Transverse colon (tissue), 4 donors: Measurements from ENCODE around the gene IL18R1. TPM values are rescaled to one million over a fixed set of nuclear protein-coding genes. Genes with fewer than 3 reads are reported as not detected.

Experiments used
- DNase-seq: peaks from one replicate; pipeline ENCODE4 v3.0.0-alpha.2; 2019
- H3K27ac ChIP-seq, 4 donors: fragments of 200-600 bp; sonication (generic); 2 replicates each; pipeline ENCODE4 v1.5.1; 2016 to 2018; ENCODE audit warnings: inconsistent platforms in 4 of 4
- H3K27me3 ChIP-seq: fragments of 200-600 bp; sonication (generic); 2 replicates; pipeline ENCODE4 v1.5.1; 2017; ENCODE audit warnings: inconsistent platforms
- H3K36me3 ChIP-seq, 4 donors: fragments of 200-600 bp; sonication (generic); 2 replicates each; pipeline ENCODE4 v1.5.1; 2017 to 2019; ENCODE audit warnings: inconsistent platforms in 4 of 4
- H3K4me1 ChIP-seq, 4 donors: fragments of 200-600 bp; sonication (generic); 2 replicates each; pipeline ENCODE4 v1.5.1; 2017 to 2020; ENCODE audit warnings: inconsistent platforms in 4 of 4
- H3K4me3 ChIP-seq, 4 donors: fragments of 200-600 bp; sonication (generic); 1 replicate in 1 of 4; 2 replicates in 3 of 4; pipeline versions ENCODE4 v1.5.1 to v1.6.1; 2017 to 2019; ENCODE audit warnings: inconsistent platforms in 4 of 4
- H3K9me3 ChIP-seq, 2 donors: fragments of 200-600 bp; sonication (generic); 2 replicates each; pipeline ENCODE4 v1.5.1; 2017 to 2019; ENCODE audit warnings: inconsistent platforms in 2 of 2
- CTCF ChIP-seq, 5 experiments: fragments of 200-600 bp in 3 of 5; fragments of 450-650 bp in 2 of 5; sonication (generic) in 3 of 5; IDR thresholded peaks; 1 replicate in 2 of 5; 2 replicates in 3 of 5; pipeline ENCODE4 v1.5.1; 2016 to 2017; ENCODE audit warnings: antibody characterized with exemption in 5 of 5, inconsistent platforms in 3 of 5, mild to moderate bottlenecking in 2 of 5, moderate library complexity in 1 of 5
- EP300 ChIP-seq: sonication (generic); formaldehyde crosslinking; IDR thresholded peaks from one replicate; pipeline ENCODE4 v1.6.1; 2017; ENCODE audit warnings: antibody characterized with exemption, low read depth
- POLR2A ChIP-seq: fragments of 450-650 bp; IDR thresholded peaks from one replicate; pipeline ENCODE4 v1.6.1; 2016; ENCODE audit warnings: antibody characterized with exemption, mild to moderate bottlenecking, moderate library complexity
- POLR2AphosphoS5 ChIP-seq, 3 donors: sonication (generic); formaldehyde crosslinking; IDR thresholded peaks; one replicate each; pipeline ENCODE4 v1.6.1; 2016; ENCODE audit warnings: antibody characterized with exemption in 3 of 3
- WGBS, 2 donors: methylation state at CpG; one replicate each; pipeline ENCODE4 v1.1.5; 2018; ENCODE audit warnings: low coverage in 1 of 2; 5-methylcytosine and 5-hydroxymethylcytosine counted together
- in situ Hi-C, 4 donors: fragments of 200-750 bp; cut with MboI; loops; one replicate each; pipeline versions ENCODE4 v1.15.0 to v1.15.1; 2017; ENCODE audit warnings: low sequenced_read_pairs in 3 of 4, low pct_ligation_motif_present in 1 of 4, low pct_unique_long_range_greater_than_20kb in 1 of 4
- intact Hi-C: fragments of 100-400 bp; cut with DNase I; formaldehyde crosslinking; loops from one replicate; pipeline ENCODE4 v1.15.1; 2023; ENCODE audit warnings: low total_unique reads
- total RNA-seq, 4 donors: library from RNA; depleted of rRNA; stranded (reverse); fragments of >200 nt; gene quantifications; one replicate each; pipeline ENCODE4 v1.1.0, GENCODE V29; 2016

IL18R1 gene
- total RNA-seq, 4 donors from 2014 or later, result 0.75 to 6.0 (median 2.8) TPM

- H3K4me3 ChIP-seq, result no peak overlapping the region
- no peaks in the 10 kb centered on the region for H3K9me3 ChIP-seq
- no peaks in the 10 kb centered on the region for H3K27me3 ChIP-seq
- intact Hi-C loops (no loop called here), in situ Hi-C loops (loop anchor here in 2 of 4 donors (25.0 kb wide), 2 partner anchors 425 to 550 kb away; no protein-coding TSS in a partner anchor)
- H3K27ac ChIP-seq, result no peak overlapping the region
- TF ChIP-seq POLR2A (no peak), EP300 (no peak), CTCF (IDR thresholded peaks at IDR 0.05) (no peak), POLR2AphosphoS5 (IDR thresholded peaks at IDR 0.05) (no peak)
- 74 to 98% methylated on average over 3 to 4 of the region's 4 CpGs for WGBS, 2 donors
- no peaks in the 10 kb centered on the region for H3K4me1 ChIP-seq
- H3K36me3 ChIP-seq, result no peaks in the 10 kb centered on the region
- DNase-seq, result no peak
Measured at GRCh38 chr2:102437122-102437521, 81.5 kb downstream of the IL18R1 start.

GRCh38 chr2:102438111-102438510 lies 82.5 kb downstream of the IL18R1 start:
- Histone ChIP-seq H3K4me1 (peaks cover 0 to 7% (median 0%) of the 10 kb centered on the region in 4 donors), H3K4me3 (no peak overlapping the region), H3K9me3 (no peaks in the 10 kb centered on the region), H3K27me3 (no peaks in the 10 kb centered on the region), H3K36me3 (no peaks in the 10 kb centered on the region), H3K27ac (no peak overlapping the region)
- TF ChIP-seq EP300 (no peak), POLR2A (no peak), POLR2AphosphoS5 (IDR thresholded peaks at IDR 0.05) (no peak), CTCF (IDR thresholded peaks at IDR 0.05) (no peak)
- in situ Hi-C loops, result loop anchor here in 2 of 4 donors (25.0 kb wide), 2 partner anchors 426 to 551 kb away; no protein-coding TSS in a partner anchor
- intact Hi-C loops, result no loop called here
- no peak for DNase-seq
- WGBS, 2 donors, result 75 to 83% methylated on average over 1 to 3 of the region's 3 CpGs

- Histone ChIP-seq H3K4me1 (peaks cover 0 to 9% (median 0%) of the 10 kb centered on the region in 4 donors), H3K9me3 (no peaks in the 10 kb centered on the region), H3K4me3 (no peak overlapping the region), H3K27ac (no peak overlapping the region), H3K36me3 (no peaks in the 10 kb centered on the region), H3K27me3 (no peaks in the 10 kb centered on the region)
- no peak for TF ChIP-seq POLR2A
- no peak for TF ChIP-seq EP300
- TF ChIP-seq POLR2AphosphoS5 (IDR thresholded peaks at IDR 0.05), result no peak
- TF ChIP-seq CTCF (IDR thresholded peaks at IDR 0.05), result no peak
- in situ Hi-C loops (loop anchor here in 2 of 4 donors (25.0 kb wide), 2 partner anchors 426 to 551 kb away; no protein-coding TSS in a partner anchor), intact Hi-C loops (no loop called here)
- no peak for DNase-seq
- WGBS, 2 donors, result 83 to 85% methylated on average over 1 to 2 of the region's 2 CpGs
Measured at GRCh38 chr2:102438578-102438977, 83.0 kb downstream of the IL18R1 start.

GRCh38 chr2:102439065-102439695 lies 83.6 kb downstream of the IL18R1 start:
- in situ Hi-C loops, result loop anchor here in 2 of 4 donors (25.0 kb wide), 2 partner anchors 427 to 552 kb away; no protein-coding TSS in a partner anchor
- no peaks in the 10 kb centered on the region for H3K27me3 ChIP-seq
- peaks cover 0 to 9% (median 0%) of the 10 kb centered on the region in 4 donors for H3K4me1 ChIP-seq
- intact Hi-C loops, result no loop called here
- WGBS, 2 donors, result 65 to 76% methylated on average over 6 of the region's 6 CpGs
- no peaks in the 10 kb centered on the region for H3K36me3 ChIP-seq
- TF ChIP-seq CTCF (IDR thresholded peaks at IDR 0.05), result no peak
- no peak for TF ChIP-seq POLR2A
- no peak for TF ChIP-seq EP300
- TF ChIP-seq POLR2AphosphoS5 (IDR thresholded peaks at IDR 0.05), result no peak
- no peak overlapping the region for H3K4me3 ChIP-seq
- H3K9me3 ChIP-seq, result no peaks in the 10 kb centered on the region
- no peak for DNase-seq
- no peak overlapping the region for H3K27ac ChIP-seq
